Measurements from ENCODE around the gene TRAPPC13. TPM values are rescaled to one million over a fixed set of nuclear protein-coding genes. Genes with fewer than 3 reads are reported as not detected.
A peak's percentile ranks its signal among the peaks of the same experiment; 100 is the strongest.

The TRAPPC13 gene
- total and polyA plus RNA-seq, 2 of the 4 experiments (the other 2 are of a cell fraction) = 10.1 to 17.2 TPM

GRCh38 chr5:65702036-65702435 lies 77.2 kb downstream of the TRAPPC13 start:
- no TSS peak for BruUV-seq (replicated peaks)
- Histone ChIP-seq H2AK5ac (ENCODE audit: low read depth, low read length) (no peak overlapping the region), H3K23ac (ENCODE audit: low read depth, low read length) (no peak overlapping the region), H3K9me1 (ENCODE audit: insufficient read depth, low read length) (no peaks in the 10 kb centered on the region), H3K79me1 (ENCODE audit: low read depth in 1 of 2, low read length in 2 of 2) (peaks cover 0 to 6% of the 10 kb centered on the region in 2 experiments; a peak in 2 of 4 replicates), H3K4ac (ENCODE audit: low read depth, low read length) (no peak overlapping the region), H4K5ac (ENCODE audit: low read depth, low read length) (no peak overlapping the region), H3K4me3 (ENCODE audit: insufficient read depth, low read depth, low read length) (no peak overlapping the region), H3K36me3 (ENCODE audit: control insufficient read depth, insufficient read depth, low read length) (peaks cover 16% of the 10 kb centered on the region; the same call in 1 of the 2 replicates), H3K9me3 (ENCODE audit: control insufficient read depth, insufficient read depth, low read length) (no peaks in the 10 kb centered on the region), H3K14ac (replicated peaks; ENCODE audit: low read depth, low read length) (no peak overlapping the region), H4K8ac (ENCODE audit: low read depth in 2 of 2, low read length in 2 of 2) (no peak overlapping the region), H2AK9ac (replicated peaks; ENCODE audit: low read depth, low read length, poor library complexity) (peak overlapping the region; percentile 3), H3K4me1 (ENCODE audit: control insufficient read depth, insufficient read depth, low read length) (no peaks in the 10 kb centered on the region), H4K20me1 (ENCODE audit: insufficient read depth, low read length) (no peaks in the 10 kb centered on the region), H3K4me2 (ENCODE audit: low read depth, low read length) (no peak overlapping the region), H4K91ac (ENCODE audit: insufficient read depth, low read depth, low read length) (no peak overlapping the region), H3K9ac (ENCODE audit: low read depth, low read length) (no peak overlapping the region), H2BK120ac (ENCODE audit: low read depth, low read length) (no peak overlapping the region), H2BK15ac (ENCODE audit: low read depth, low read length) (no peak overlapping the region), H3K18ac (ENCODE audit: low read depth, low read length) (no peak overlapping the region), H2BK20ac (ENCODE audit: low read depth, low read length) (no peak overlapping the region), H2BK5ac (ENCODE audit: low read depth, low read length, poor library complexity, severe bottlenecking) (no peak overlapping the region), H3K27me3 (ENCODE audit: control insufficient read depth, insufficient read depth, low read length) (no peaks in the 10 kb centered on the region), H2AFZ (replicated peaks; ENCODE audit: low read length, poor library complexity) (no peak overlapping the region), H3K27ac (ENCODE audit: insufficient read depth, low read length) (no peak overlapping the region), H3K56ac (ENCODE audit: extremely low read depth, insufficient read depth, low read length) (no peak overlapping the region)
- in situ Hi-C loops (cut with MboI; ENCODE audit: low sequenced_read_pairs) (no loop called here), intact Hi-C loops (cut with micrococcal nuclease) (no loop called here), dilution Hi-C loops (cut with HindIII; ENCODE audit: low sequenced_read_pairs, unreplicated experiment) (no loop called here)
- ChIA-PET POLR2A (ENCODE audit: unreplicated experiment) (interaction anchor here (0.7 kb wide), 1 partner anchor 39 kb away, joined by 8 read pairs; no protein-coding TSS in a partner anchor), CTCF (no interaction called here)
- ATAC-seq (ENCODE audit: low read depth) (no peak), DNase-seq (no peak)
- TF ChIP-seq MXI1 (IDR thresholded peaks at IDR 0.05; ENCODE audit: borderline replicate concordance, low read depth, low read length) (no peak), RAD21 (IDR thresholded peaks at IDR 0.05; ENCODE audit: low read length) (no peak)
- WGBS, 2 experiments (ENCODE audit: extremely low coverage in 2 of 2, insufficient read length in 1 of 2) = no CpG with 5 or more reads among the region's 3 CpGs
